Smooth muscle cell (in vitro differentiated cells): ENCODE data around the gene OR9A2. TPM values are rescaled to one million over a fixed set of nuclear protein-coding genes. Genes with fewer than 3 reads are reported as not detected.
"Not testable (repeated sequence)": the region's sequence is repeated elsewhere in the genome, so short reads cannot be mapped to it uniquely, and the experiment has no call there.

Source experiments
- DNase-seq: peaks from one replicate; lab custom pipeline; 2025; ENCODE audit not compliant: unreplicated experiment; lab: John Stamatoyannopoulos, UW
- H2AFZ ChIP-seq: fragments of 200-600 bp; sonication (generic); 2 replicates; pipeline ENCODE4 v1.6.0; 2016; ENCODE audit warnings: antibody characterized with exemption, low read depth, mild to moderate bottlenecking
- H3F3A ChIP-seq: fragments of 200-600 bp; sonication (generic); 2 replicates; pipeline ENCODE4 v1.6.0; 2017; ENCODE audit warnings: antibody characterized with exemption, low read depth
- H3K27ac ChIP-seq: fragments of 200-600 bp; sonication (generic); 2 replicates; pipeline ENCODE4 v1.5.1; 2016; ENCODE audit warnings: low read depth, mild to moderate bottlenecking
- H3K27me3 ChIP-seq: fragments of 200-600 bp; sonication (generic); 2 replicates; pipeline ENCODE4 v1.6.1; 2016; ENCODE audit warnings: low read depth, mild to moderate bottlenecking
- H3K36me3 ChIP-seq: fragments of 200-600 bp; sonication (generic); 2 replicates; pipeline ENCODE4 v1.5.1; 2016; ENCODE audit warnings: low read depth
- H3K4me1 ChIP-seq: fragments of 200-600 bp; sonication (generic); 2 replicates; pipeline ENCODE4 v1.5.1; 2016; ENCODE audit warnings: low read depth
- H3K4me2 ChIP-seq: fragments of 200-600 bp; sonication (generic); 2 replicates; pipeline ENCODE4 v1.6.0; 2016; ENCODE audit warnings: mild to moderate bottlenecking
- H3K4me3 ChIP-seq: fragments of 200-600 bp; sonication (generic); 2 replicates; pipeline ENCODE4 v1.5.1; 2016; ENCODE audit warnings: mild to moderate bottlenecking
- H3K79me2 ChIP-seq: fragments of 200-600 bp; sonication (generic); 2 replicates; pipeline ENCODE4 v1.6.0; 2016; ENCODE audit warnings: low read depth, mild to moderate bottlenecking
- H3K9ac ChIP-seq: fragments of 200-600 bp; sonication (generic); 2 replicates; pipeline ENCODE4 v1.6.0; 2016; ENCODE audit warnings: low read depth
- H3K9me3 ChIP-seq: fragments of 200-600 bp; sonication (generic); replicated peaks from 2 replicates; pipeline ENCODE4 v1.5.1; 2016; ENCODE audit warnings: low read depth
- H4K20me1 ChIP-seq: fragments of 200-600 bp; sonication (generic); 2 replicates; pipeline ENCODE4 v1.6.0; 2016; ENCODE audit warnings: low read depth
- CTCF ChIP-seq: fragments of 200-600 bp; sonication (generic); IDR thresholded peaks from 2 replicates; pipeline ENCODE4 v1.5.1; 2017; ENCODE audit warnings: borderline replicate concordance, mild to moderate bottlenecking, antibody characterized with exemption; ENCODE audit not compliant: insufficient read depth, poor library complexity, severe bottlenecking
- WGBS: methylation state at CpG from one replicate; pipeline ENCODE4 v1.1.7; 2016; ENCODE audit warnings: low lambda C conversion rate; 5-methylcytosine and 5-hydroxymethylcytosine counted together
- polyA plus RNA-seq: library from polyadenylated mRNA; unstranded; fragments of >200 nt; fragmentation: Nextera tagmentation; extraction: Ambion mirVana; gene quantifications from 2 replicates; pipeline ENCODE4 v1.2.1, GENCODE V29; 2016
- total RNA-seq: library from RNA; depleted of rRNA; stranded (reverse); fragments of >200 nt; gene quantifications from 2 replicates; pipeline ENCODE4 v1.2.3, GENCODE V29; 2014

The OR9A2 gene
- total and polyA plus RNA-seq, 2 experiments from 2014 or later = 0.45 TPM; not detected in 1

- 100% methylated on average over 1 of the region's 1 CpG for WGBS
- H4K20me1 ChIP-seq = no peaks in the 10 kb centered on the region
- no peaks in the 10 kb centered on the region for H3F3A ChIP-seq
- H3K4me3 ChIP-seq = no peak overlapping the region
- no peak overlapping the region for H3K27ac ChIP-seq
- DNase-seq = no peak
- H3K4me1 ChIP-seq = no peaks in the 10 kb centered on the region
- no peak overlapping the region for H3K4me2 ChIP-seq
- no peak overlapping the region for H2AFZ ChIP-seq
- no peaks in the 10 kb centered on the region for H3K27me3 ChIP-seq
- no peaks in the 10 kb centered on the region for H3K79me2 ChIP-seq
- no peak overlapping the region for H3K9ac ChIP-seq
- TF ChIP-seq CTCF = no peak
- no peaks in the 10 kb centered on the region for H3K36me3 ChIP-seq
- no peaks in the 10 kb centered on the region for H3K9me3 ChIP-seq
Observed at GRCh38 chr7:142983825-142984224, 43.1 kb downstream of the OR9A2 start.

DNA sequence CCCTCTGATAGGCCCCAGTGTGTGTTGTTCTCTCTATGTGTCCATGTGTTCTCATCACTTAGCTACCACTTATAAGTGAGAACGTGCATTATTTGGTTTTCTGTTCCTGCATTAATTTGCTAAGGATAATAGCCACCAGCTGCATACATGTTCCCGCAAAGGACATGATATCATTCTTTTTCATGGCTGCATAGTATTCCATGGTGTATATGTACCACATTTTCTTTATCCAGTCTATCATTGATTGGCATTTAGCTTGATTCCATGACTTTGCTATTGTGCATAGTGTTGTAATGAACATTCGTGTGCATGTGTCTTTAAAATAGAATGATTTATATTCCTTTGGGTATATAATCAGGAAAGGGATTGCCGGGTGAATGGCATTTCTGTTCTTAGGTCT is 48.5 kb downstream of the OR9A2 start:
- H3K79me2 ChIP-seq, H3F3A ChIP-seq, H4K20me1 ChIP-seq, H3K4me2 ChIP-seq, H3K27me3 ChIP-seq, H3K27ac ChIP-seq, H3K4me1 ChIP-seq, H3K4me3 ChIP-seq, H2AFZ ChIP-seq, H3K9me3 ChIP-seq, H3K9ac ChIP-seq, H3K36me3 ChIP-seq, DNase-seq: not testable (repeated sequence)
- 90% methylated on average over 4 of the region's 4 CpGs for WGBS

Other genes with a start within 250 kb of the OR9A2 start
- 4.8 and 15.9 TPM in 2 replicates for gene EPHB6, start 172.1 kb downstream of the OR9A2 start, total RNA-seq
- 12.6 and 21.1 TPM in 2 replicates for gene EPHB6, start 172.1 kb downstream of the OR9A2 start, polyA plus RNA-seq
- gene TRPV6, start 141.4 kb downstream of the OR9A2 start, total RNA-seq = under 0.01 TPM in 1 of 2 replicates, not detected in the other
- gene TRPV6, start 141.4 kb downstream of the OR9A2 start, polyA plus RNA-seq = 0.17 and 0.60 TPM in 2 replicates
- not detected in 2 replicates for gene TRPV5, start 93.4 kb downstream of the OR9A2 start, total RNA-seq
- not detected in 2 replicates for gene TRPV5, start 93.4 kb downstream of the OR9A2 start, polyA plus RNA-seq
- gene LLCFC1, start 87.6 kb downstream of the OR9A2 start, total RNA-seq = not detected in 2 replicates
- not detected in 2 replicates for gene LLCFC1, start 87.6 kb downstream of the OR9A2 start, polyA plus RNA-seq
- 0.09 and 0.94 TPM in 2 replicates for gene KEL, start 64.8 kb downstream of the OR9A2 start, total RNA-seq
- gene KEL, start 64.8 kb downstream of the OR9A2 start, polyA plus RNA-seq = 0.56 TPM in 1 of 2 replicates, not detected in the other
- not detected in 2 replicates for gene OR6V1, start 25.2 kb upstream of the OR9A2 start, total RNA-seq
- 0.40 TPM in 1 of 2 replicates, not detected in the other for gene OR6V1, start 25.2 kb upstream of the OR9A2 start, polyA plus RNA-seq
- gene PIP, start 104.9 kb upstream of the OR9A2 start, total RNA-seq = not detected in 2 replicates
- not detected in 2 replicates for gene PIP, start 104.9 kb upstream of the OR9A2 start, polyA plus RNA-seq
- not detected in 2 replicates for gene TAS2R39, start 156.3 kb upstream of the OR9A2 start, total RNA-seq
- gene TAS2R39, start 156.3 kb upstream of the OR9A2 start, polyA plus RNA-seq = not detected in 2 replicates
- not detected in 2 replicates for gene TAS2R40, start 194.9 kb upstream of the OR9A2 start, total RNA-seq
- not detected in 2 replicates for gene TAS2R40, start 194.9 kb upstream of the OR9A2 start, polyA plus RNA-seq
- 102 and 158 TPM in 2 replicates for gene GSTK1, start 236.3 kb upstream of the OR9A2 start, total RNA-seq
- gene GSTK1, start 236.3 kb upstream of the OR9A2 start, polyA plus RNA-seq = 105 and 136 TPM in 2 replicates